Fibroblast of the conjunctiva (primary cell): ENCODE results near the gene STX2.
A peak's percentile ranks its signal among the peaks of the same experiment; 100 is the strongest.
"Not testable (repeated sequence)": the region's sequence is repeated elsewhere in the genome, so short reads cannot be mapped to it uniquely, and the experiment has no call there.

Experiments used
- DNase-seq: peaks from one replicate; pipeline ENCODE4 v3.0.0-alpha.2; 2010; ENCODE audit warnings: low read depth

The STX2 gene

GRCh38 chr12:130765186-130765659, 73.8 kb downstream of the STX2 start:
- DNase-seq: no peak

GRCh38 chr12:130764475-130765185, 74.4 kb downstream of the STX2 start:
- no peak for DNase-seq

- no peak for DNase-seq
These were observed 75.0 kb downstream of the STX2 start for GRCh38 chr12:130764073-130764472.

- no peak for DNase-seq
These were observed 76.8 kb downstream of the STX2 start for GRCh38 chr12:130762319-130762675.

- peak; percentile 30 for DNase-seq
These were observed 77.3 kb downstream of the STX2 start for GRCh38 chr12:130761537-130762318.

- no peak for DNase-seq
These were observed 84.7 kb downstream of the STX2 start for GRCh38 chr12:130754234-130754901.

GRCh38 chr12:130752692-130753230, 86.3 kb downstream of the STX2 start:
- DNase-seq: no peak

- DNase-seq: not testable (repeated sequence)
These were observed 87.0 kb downstream of the STX2 start for GRCh38 chr12:130752037-130752436.

- DNase-seq: no peak
These were observed 90.3 kb downstream of the STX2 start for GRCh38 chr12:130748786-130749185.

- DNase-seq: peak; percentile 55
These were observed 90.9 kb downstream of the STX2 start for GRCh38 chr12:130747867-130748740.

GRCh38 chr12:130746546-130746945, 92.5 kb downstream of the STX2 start:
- DNase-seq: no peak

- DNase-seq: no peak
These were observed 93.1 kb downstream of the STX2 start for GRCh38 chr12:130745921-130746320.

GRCh38 chr12:130744274-130744673, 94.8 kb downstream of the STX2 start:
- no peak for DNase-seq

GRCh38 chr12:130743606-130744005, 95.4 kb downstream of the STX2 start:
- DNase-seq: no peak

- DNase-seq: no peak
These were observed 95.9 kb downstream of the STX2 start for GRCh38 chr12:130743176-130743575.

GRCh38 chr12:130742716-130743115, 96.3 kb downstream of the STX2 start:
- DNase-seq: no peak

- DNase-seq: no peak
These were observed 96.9 kb downstream of the STX2 start for GRCh38 chr12:130742112-130742511.
